Activated T-helper 1 cell treated with anti-CD3 and anti-CD28 coated beads, Interleukin-12 subunit alpha, Interleukin-12 subunit beta, Interleukin-2, Interleukin-4 antibody, amounts not matched to agents 30 ng/mL and 10 ng/mL and 1 ng/mL, durations not matched to agents 14 hours and 24 hours and 36 hours (primary cell): ENCODE results near the gene DCTN1. TPM values are rescaled to one million over a fixed set of nuclear protein-coding genes. Genes with fewer than 3 reads are reported as not detected.

Experiments
- DNase-seq: peaks from one replicate; pipeline ENCODE4 v3.0.0; 2021; ENCODE audit warnings: low spot score
- H3K27ac Mint-ChIP-seq: one replicate; pipeline ENCODE4 v1.8.0; 2021; ENCODE audit warnings: mild to moderate bottlenecking, mixed read lengths
- H3K27me3 Mint-ChIP-seq: one replicate; pipeline ENCODE4 v1.8.0; 2022; ENCODE audit warnings: mild to moderate bottlenecking, moderate library complexity, mixed read lengths; ENCODE audit not compliant: insufficient read depth
- H3K36me3 Mint-ChIP-seq: one replicate; pipeline ENCODE4 v1.8.0; 2021; ENCODE audit warnings: low read depth, mixed read lengths
- H3K4me1 Mint-ChIP-seq: one replicate; pipeline ENCODE4 v1.8.0; 2021; ENCODE audit warnings: low read depth, mixed read lengths
- H3K4me3 Mint-ChIP-seq: one replicate; pipeline ENCODE4 v1.8.0; 2021; ENCODE audit warnings: mild to moderate bottlenecking, moderate library complexity, mixed read lengths
- H3K9me3 Mint-ChIP-seq: one replicate; pipeline ENCODE4 v1.8.0; 2021; ENCODE audit warnings: mixed read lengths
- intact Hi-C: fragments of 100-400 bp; cut with micrococcal nuclease; formaldehyde crosslinking; loops from one replicate; pipeline ENCODE4 v1.15.1; 2024
- total RNA-seq: library from RNA; stranded (reverse); gene quantifications from 2 replicates; pipeline ENCODE4 v1.2.3, GENCODE V29; 2022

The DCTN1 gene
- total RNA-seq, 1 donor from 2014 or later = 83.0 TPM

- peak overlapping the region; percentile 32 for H3K27ac Mint-ChIP-seq
- DNase-seq = no peak
- no peaks in the 10 kb centered on the region for H3K9me3 Mint-ChIP-seq
- intact Hi-C loops = loop anchor here (2.0 to 10.0 kb wide), 2 partner anchors 35 to 235 kb away; partner anchors contain the start of genes INO80B and SEMA4F
- peak overlapping the region; percentile 41 for H3K4me3 Mint-ChIP-seq
- H3K27me3 Mint-ChIP-seq = peaks cover 2% of the 10 kb centered on the region
- peaks cover 39% of the 10 kb centered on the region for H3K4me1 Mint-ChIP-seq
- peaks cover 11% of the 10 kb centered on the region for H3K36me3 Mint-ChIP-seq
These were observed 39.9 kb upstream of the DCTN1 start for GRCh38 chr2:74420006-74420405.

GRCh38 chr2:74419345-74419744 is 39.2 kb upstream of the DCTN1 start:
- intact Hi-C loops = no loop called here

GRCh38 chr2:74418312-74418711 is 38.2 kb upstream of the DCTN1 start:
- intact Hi-C loops = no loop called here
- Mint-ChIP-seq H3K36me3 (peaks cover 4% of the 10 kb centered on the region), H3K9me3 (no peaks in the 10 kb centered on the region), H3K4me1 (peaks cover 42% of the 10 kb centered on the region), H3K27ac (no peak overlapping the region), H3K27me3 (peaks cover 4% of the 10 kb centered on the region), H3K4me3 (no peak overlapping the region)
- no peak for DNase-seq

More at GRCh38 chr2:74419345-74419744, 39.2 kb upstream of the DCTN1 start:
- no peak overlapping the region for H3K4me3 Mint-ChIP-seq
- H3K27ac Mint-ChIP-seq = no peak overlapping the region
- DNase-seq = no peak
- H3K36me3 Mint-ChIP-seq = peaks cover 8% of the 10 kb centered on the region
- peaks cover 39% of the 10 kb centered on the region for H3K4me1 Mint-ChIP-seq
- H3K27me3 Mint-ChIP-seq = peaks cover 2% of the 10 kb centered on the region
- no peaks in the 10 kb centered on the region for H3K9me3 Mint-ChIP-seq

GRCh38 chr2:74417763-74418162 is 37.7 kb upstream of the DCTN1 start:
- H3K27ac Mint-ChIP-seq = no peak overlapping the region
- peaks cover 39% of the 10 kb centered on the region for H3K4me1 Mint-ChIP-seq
- no peaks in the 10 kb centered on the region for H3K36me3 Mint-ChIP-seq
- intact Hi-C loops = no loop called here
- no peaks in the 10 kb centered on the region for H3K9me3 Mint-ChIP-seq
- H3K4me3 Mint-ChIP-seq = no peak overlapping the region
- DNase-seq = no peak
- H3K27me3 Mint-ChIP-seq = peaks cover 4% of the 10 kb centered on the region

- Mint-ChIP-seq H3K27me3 (peaks cover 4% of the 10 kb centered on the region), H3K27ac (no peak overlapping the region), H3K4me3 (no peak overlapping the region), H3K4me1 (peaks cover 37% of the 10 kb centered on the region), H3K9me3 (no peaks in the 10 kb centered on the region), H3K36me3 (no peaks in the 10 kb centered on the region)
- intact Hi-C loops = no loop called here
- DNase-seq = no peak
These were observed 37.1 kb upstream of the DCTN1 start for GRCh38 chr2:74417197-74417596.

GRCh38 chr2:74416778-74417177 is 36.7 kb upstream of the DCTN1 start:
- Mint-ChIP-seq H3K4me1 (peaks cover 37% of the 10 kb centered on the region), H3K36me3 (no peaks in the 10 kb centered on the region), H3K27me3 (peaks cover 4% of the 10 kb centered on the region), H3K27ac (no peak overlapping the region), H3K9me3 (no peaks in the 10 kb centered on the region), H3K4me3 (no peak overlapping the region)
- no peak for DNase-seq
- intact Hi-C loops = no loop called here

- no peak overlapping the region for H3K27ac Mint-ChIP-seq
- H3K4me1 Mint-ChIP-seq = peaks cover 32% of the 10 kb centered on the region
- peak overlapping the region; percentile 54 for H3K4me3 Mint-ChIP-seq
- intact Hi-C loops = no loop called here
- no peak for DNase-seq
- no peaks in the 10 kb centered on the region for H3K9me3 Mint-ChIP-seq
- peaks cover 4% of the 10 kb centered on the region for H3K27me3 Mint-ChIP-seq
- H3K36me3 Mint-ChIP-seq = no peaks in the 10 kb centered on the region
These were observed 35.8 kb upstream of the DCTN1 start for GRCh38 chr2:74415762-74416395.

GRCh38 chr2:74414881-74415761 is 35.0 kb upstream of the DCTN1 start:
- H3K9me3 Mint-ChIP-seq = no peaks in the 10 kb centered on the region
- DNase-seq = no peak
- intact Hi-C loops = no loop called here
- H3K4me1 Mint-ChIP-seq = peaks cover 26% of the 10 kb centered on the region
- H3K4me3 Mint-ChIP-seq = peak overlapping the region; percentile 51
- H3K27me3 Mint-ChIP-seq = peaks cover 4% of the 10 kb centered on the region
- H3K27ac Mint-ChIP-seq = no peak overlapping the region
- no peaks in the 10 kb centered on the region for H3K36me3 Mint-ChIP-seq

- H3K27me3 Mint-ChIP-seq = peaks cover 4% of the 10 kb centered on the region
- intact Hi-C loops = no loop called here
- H3K4me1 Mint-ChIP-seq = peaks cover 21% of the 10 kb centered on the region
- H3K4me3 Mint-ChIP-seq = no peak overlapping the region
- H3K27ac Mint-ChIP-seq = no peak overlapping the region
- no peaks in the 10 kb centered on the region for H3K36me3 Mint-ChIP-seq
- H3K9me3 Mint-ChIP-seq = no peaks in the 10 kb centered on the region
- no peak for DNase-seq
These were observed 34.3 kb upstream of the DCTN1 start for GRCh38 chr2:74414441-74414840.

- DNase-seq = no peak
- intact Hi-C loops = no loop called here
- Mint-ChIP-seq H3K9me3 (no peaks in the 10 kb centered on the region), H3K4me1 (peaks cover 21% of the 10 kb centered on the region), H3K4me3 (no peak overlapping the region), H3K36me3 (no peaks in the 10 kb centered on the region), H3K27me3 (peaks cover 5% of the 10 kb centered on the region), H3K27ac (no peak overlapping the region)
These were observed 33.0 kb upstream of the DCTN1 start for GRCh38 chr2:74413001-74413698.

- H3K4me1 Mint-ChIP-seq = no peaks in the 10 kb centered on the region
- no peaks in the 10 kb centered on the region for H3K9me3 Mint-ChIP-seq
- H3K27ac Mint-ChIP-seq = no peak overlapping the region
- intact Hi-C loops = no loop called here
- DNase-seq = no peak
- no peak overlapping the region for H3K4me3 Mint-ChIP-seq
- peaks cover 14% of the 10 kb centered on the region for H3K27me3 Mint-ChIP-seq
- H3K36me3 Mint-ChIP-seq = no peaks in the 10 kb centered on the region
These were observed 27.6 kb upstream of the DCTN1 start for GRCh38 chr2:74407682-74408081.

GRCh38 chr2:74406035-74406434 is 25.9 kb upstream of the DCTN1 start:
- Mint-ChIP-seq H3K9me3 (no peaks in the 10 kb centered on the region), H3K27ac (no peak overlapping the region), H3K4me1 (no peaks in the 10 kb centered on the region), H3K27me3 (peaks cover 17% of the 10 kb centered on the region), H3K36me3 (no peaks in the 10 kb centered on the region), H3K4me3 (no peak overlapping the region)
- DNase-seq = no peak
- intact Hi-C loops = no loop called here

- H3K9me3 Mint-ChIP-seq = no peaks in the 10 kb centered on the region
- H3K4me3 Mint-ChIP-seq = no peak overlapping the region
- H3K27me3 Mint-ChIP-seq = peaks cover 14% of the 10 kb centered on the region
These were observed 21.8 kb upstream of the DCTN1 start for GRCh38 chr2:74401891-74402290.

More at GRCh38 chr2:74401891-74402290, 21.8 kb upstream of the DCTN1 start:
- no peak for DNase-seq
- intact Hi-C loops = loop anchor here (2.0 kb wide), 1 partner anchor 151 kb away; no protein-coding TSS in a partner anchor
- no peaks in the 10 kb centered on the region for H3K36me3 Mint-ChIP-seq
- H3K4me1 Mint-ChIP-seq = peaks cover 9% of the 10 kb centered on the region
- no peak overlapping the region for H3K27ac Mint-ChIP-seq
